ENCODE measurements around the gene DHTKD1.

- no peak for TF ChIP-seq EZH2 (IDR thresholded peaks at IDR 0.05; ENCODE audit: low read length, unreplicated experiment)
- no peak for TF ChIP-seq CTCF (conservative IDR thresholded peaks at IDR 0.05; ENCODE audit: low read depth, low read length)
Measured at GRCh38 chr10:12050528-12050927, 18.2 kb upstream of the DHTKD1 start.
